IPS DF 6.9 (cell line): ENCODE measurements around the gene CPSF4.
"Not testable (repeated sequence)": the region's sequence is repeated elsewhere in the genome, so short reads cannot be mapped to it uniquely, and the experiment has no call there.

Experiments
- DNase-seq: peaks from one replicate; pipeline ENCODE4 v3.0.0-alpha.2; 2013; ENCODE audit warnings: low read depth, low spot score
- H3K27ac ChIP-seq: one replicate; pipeline ENCODE4 v1.5.1; 2013; ENCODE audit warnings: low read length, control low read depth
- H3K27me3 ChIP-seq: 2 replicates; pipeline ENCODE4 v1.6.1; 2013; ENCODE audit warnings: mild to moderate bottlenecking, low read length; ENCODE audit not compliant: control insufficient read depth, insufficient read depth
- H3K36me3 ChIP-seq: 2 replicates; pipeline ENCODE4 v1.6.1; 2013; ENCODE audit warnings: low read length; ENCODE audit not compliant: control insufficient read depth, insufficient read depth
- H3K4me1 ChIP-seq: 2 replicates; pipeline ENCODE4 v1.6.1; 2013; ENCODE audit warnings: low read length; ENCODE audit not compliant: control insufficient read depth, insufficient read depth
- H3K4me3 ChIP-seq: 2 replicates; pipeline ENCODE4 v1.5.1; 2013; ENCODE audit warnings: mild to moderate bottlenecking, low read length
- H3K9me3 ChIP-seq: 2 replicates; pipeline ENCODE4 v1.6.1; 2013; ENCODE audit warnings: low read length, inconsistent platforms; ENCODE audit not compliant: control insufficient read depth, insufficient read depth
- WGBS: extraction: QIAGEN DNeasy Blood & Tissue Kit; methylation state at CpG from one replicate; pipeline ENCODE4 v1.1.7; 2013; ENCODE audit warnings: mixed read lengths, missing lambda C conversion rate; ENCODE audit not compliant: insufficient read length, insufficient coverage; 5-methylcytosine and 5-hydroxymethylcytosine counted together

Gene CPSF4

GRCh38 chr7:99490878-99491277 is 52.1 kb downstream of the CPSF4 start:
- H3K9me3 ChIP-seq, result peaks cover 4% of the 10 kb centered on the region; the same call in 1 of the 2 replicates
- no peaks in the 10 kb centered on the region for H3K4me1 ChIP-seq
- peaks cover 12% of the 10 kb centered on the region for H3K36me3 ChIP-seq
- DNase-seq, result no peak
- no peak overlapping the region for H3K4me3 ChIP-seq
- H3K27ac ChIP-seq, result no peak overlapping the region
- no peaks in the 10 kb centered on the region for H3K27me3 ChIP-seq
- WGBS, result no CpG with 5 or more reads among the region's 3 CpGs

- DNase-seq, result no peak
- H3K36me3 ChIP-seq, result peaks cover 16% of the 10 kb centered on the region
- WGBS, result no CpG with 5 or more reads among the region's 6 CpGs
- H3K27me3 ChIP-seq, result no peaks in the 10 kb centered on the region
- H3K27ac ChIP-seq, result no peak overlapping the region
- H3K4me3 ChIP-seq, result no peak overlapping the region
- peaks cover 4% of the 10 kb centered on the region; the same call in 1 of the 2 replicates for H3K9me3 ChIP-seq
- H3K4me1 ChIP-seq, result peaks cover 2% of the 10 kb centered on the region; the same call in 1 of the 2 replicates
Measured at GRCh38 chr7:99493823-99494222, 55.1 kb downstream of the CPSF4 start.

- Histone ChIP-seq H3K27me3 (no peaks in the 10 kb centered on the region), H3K4me3 (no peak overlapping the region), H3K27ac (no peak overlapping the region), H3K4me1 (peaks cover 2% of the 10 kb centered on the region; the same call in 1 of the 2 replicates), H3K9me3 (peaks cover 4% of the 10 kb centered on the region; the same call in 1 of the 2 replicates), H3K36me3 (peaks cover 16% of the 10 kb centered on the region)
- DNase-seq, result no peak
- WGBS, result no CpG with 5 or more reads among the region's 6 CpGs
Measured at GRCh38 chr7:99497766-99498545, 59.2 kb downstream of the CPSF4 start.

- Histone ChIP-seq H3K4me1 (peaks cover 2% of the 10 kb centered on the region; the same call in 1 of the 2 replicates), H3K27me3 (no peaks in the 10 kb centered on the region), H3K9me3 (peaks cover 4% of the 10 kb centered on the region; the same call in 1 of the 2 replicates), H3K36me3 (peaks cover 13% of the 10 kb centered on the region), H3K4me3 (no peak overlapping the region; the same call in 1 of the 2 replicates), H3K27ac (no peak overlapping the region)
- DNase-seq, result no peak
- WGBS, result no CpG with 5 or more reads among the region's 11 CpGs
Measured at GRCh38 chr7:99498546-99498944, 59.8 kb downstream of the CPSF4 start.

- no peaks in the 10 kb centered on the region for H3K27me3 ChIP-seq
- H3K36me3 ChIP-seq, result peaks cover 5% of the 10 kb centered on the region
- peak overlapping the region; percentile 93 for H3K4me3 ChIP-seq
- no CpG with 5 or more reads among the region's 14 CpGs for WGBS
- H3K9me3 ChIP-seq, result no peaks in the 10 kb centered on the region
- H3K27ac ChIP-seq, result no peak overlapping the region
- DNase-seq, result no peak
- H3K4me1 ChIP-seq, result peaks cover 2% of the 10 kb centered on the region; the same call in 1 of the 2 replicates
Measured at GRCh38 chr7:99499371-99499720, 60.6 kb downstream of the CPSF4 start.

GRCh38 chr7:99499721-99500636 is 61.2 kb downstream of the CPSF4 start, which contains the start of gene ZNF394:
ZNF394 (minus strand) TSS chr7:99500281; CDS start chr7:99500093, 188 bp downstream.
- Histone ChIP-seq H3K36me3 (peaks cover 3% of the 10 kb centered on the region), H3K27me3 (no peaks in the 10 kb centered on the region), H3K4me1 (peaks cover 2% of the 10 kb centered on the region; the same call in 1 of the 2 replicates), H3K9me3 (no peaks in the 10 kb centered on the region), H3K27ac (no peak within 1 kb of the TSS), H3K4me3 (peak within 1 kb of the TSS; percentile 93)
- peak; percentile 78 for DNase-seq
- no CpG with 5 or more reads among the region's 68 CpGs for WGBS

- DNase-seq, result no peak
- peaks cover 3% of the 10 kb centered on the region for H3K36me3 ChIP-seq
- no peaks in the 10 kb centered on the region for H3K27me3 ChIP-seq
- no peaks in the 10 kb centered on the region for H3K9me3 ChIP-seq
- H3K27ac ChIP-seq, result no peak overlapping the region
- no CpG with 5 or more reads among the region's 16 CpGs for WGBS
- peaks cover 2% of the 10 kb centered on the region; the same call in 1 of the 2 replicates for H3K4me1 ChIP-seq
- peak overlapping the region; percentile 93; the same call in 1 of the 2 replicates for H3K4me3 ChIP-seq
Measured at GRCh38 chr7:99500637-99501009, 61.9 kb downstream of the CPSF4 start.

- not testable (repeated sequence) for H3K27ac ChIP-seq, DNase-seq, H3K9me3 ChIP-seq, H3K4me3 ChIP-seq, H3K27me3 ChIP-seq, H3K4me1 ChIP-seq, H3K36me3 ChIP-seq
- WGBS, result no CpG with 5 or more reads among the region's 12 CpGs
Measured at GRCh38 chr7:99501236-99501635, 62.5 kb downstream of the CPSF4 start.

- H3K4me1 ChIP-seq, result no peaks in the 10 kb centered on the region
- no peaks in the 10 kb centered on the region for H3K36me3 ChIP-seq
- DNase-seq, result peak; percentile 94
- no CpG with 5 or more reads among the region's 19 CpGs for WGBS
- no peaks in the 10 kb centered on the region for H3K9me3 ChIP-seq
- peak overlapping the region; percentile 71; the same call in 1 of the 2 replicates for H3K4me3 ChIP-seq
- H3K27me3 ChIP-seq, result no peaks in the 10 kb centered on the region
- H3K27ac ChIP-seq, result no peak overlapping the region
Measured at GRCh38 chr7:99504281-99504602, 65.5 kb downstream of the CPSF4 start.

- WGBS, result no CpG with 5 or more reads among the region's 53 CpGs
- Histone ChIP-seq H3K9me3 (no peaks in the 10 kb centered on the region), H3K27me3 (no peaks in the 10 kb centered on the region), H3K36me3 (no peaks in the 10 kb centered on the region), H3K27ac (no peak within 1 kb of the TSS), H3K4me1 (no peaks in the 10 kb centered on the region), H3K4me3 (peak within 1 kb of the TSS; percentile 71; the same call in 1 of the 2 replicates)
- peak; percentile 60 for DNase-seq
Measured at GRCh38 chr7:99504603-99505323, 66.0 kb downstream of the CPSF4 start, which contains the start of gene ZKSCAN5. ZKSCAN5 (plus strand) TSS chr7:99504662; CDS start chr7:99506045, 1,383 bp downstream.
